ENCODE measurements around the gene UQCRH. TPM values are rescaled to one million over a fixed set of nuclear protein-coding genes. Genes with fewer than 3 reads are reported as not detected.
"Not testable (repeated sequence)": the region's sequence is repeated elsewhere in the genome, so short reads cannot be mapped to it uniquely, and the experiment has no call there.

The UQCRH gene
- total and polyA plus RNA-seq, 10 donors: 106 to 545 (median 237) TPM

DNA sequence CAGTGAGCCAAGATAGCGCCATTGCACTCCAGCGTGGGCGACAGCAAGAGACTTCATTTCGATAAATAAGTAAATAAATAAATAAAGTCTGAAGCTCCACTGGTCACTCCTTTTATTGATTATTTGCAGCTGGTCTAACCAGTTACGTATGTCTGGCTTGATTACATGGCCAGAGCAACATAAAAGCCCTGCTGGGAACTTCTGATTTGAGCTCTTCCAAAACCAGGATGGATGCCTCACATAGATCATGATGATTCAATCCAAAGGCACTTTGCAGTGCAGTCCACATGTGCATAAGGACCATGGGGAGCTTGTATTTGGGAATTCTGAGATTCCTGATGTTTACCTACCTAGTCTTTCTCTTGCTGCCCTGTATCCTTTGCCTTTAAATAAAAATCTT is 61.1 kb downstream of the UQCRH start:
- intact Hi-C loops (cut with DNase I; ENCODE audit: low total_unique reads): no loop called here

GRCh38 chr1:46365796-46366195 is 62.3 kb downstream of the UQCRH start:
- H3K27me3 ChIP-seq (replicated peaks in 1 of 7); H3K4me3 ChIP-seq; DNase-seq; intact Hi-C loops (cut with DNase I; ENCODE audit: low total_unique reads); H3K27ac ChIP-seq; H3K9me3 ChIP-seq: not testable (repeated sequence)
- Histone ChIP-seq H3K36me3 (peaks cover 0 to 85% (median 57%) of the 10 kb centered on the region in 6 donors), H3K4me1 (peaks cover 0 to 16% (median 2%) of the 10 kb centered on the region in 6 donors)
- WGBS, 5 donors: 88 to 97% (median 93%) methylated on average over 8 of the region's 8 CpGs

More for the DNA sequence above, 61.1 kb downstream of the UQCRH start:
- Histone ChIP-seq H3K27ac (no peak overlapping the region), H3K4me1 (peaks cover 0 to 4% (median under 1%) of the 10 kb centered on the region in 6 donors), H3K36me3 (peaks cover 0 to 97% (median 64%) of the 10 kb centered on the region in 6 donors), H3K27me3 (replicated peaks in 1 of 7) (no peaks in the 10 kb centered on the region), H3K4me3 (no peak overlapping the region), H3K9me3 (no peaks in the 10 kb centered on the region)
- no peak for TF ChIP-seq CTCF (IDR thresholded peaks at IDR 0.05 in 8 of 11, conservative IDR thresholded peaks at IDR 0.05 in 3 of 11)
- TF ChIP-seq POLR2A (IDR thresholded peaks at IDR 0.05): no peak
- no peak for TF ChIP-seq POLR2AphosphoS5 (IDR thresholded peaks at IDR 0.05)
- 73 to 97% (median 89%) methylated on average over 5 of the region's 5 CpGs for WGBS, 5 donors
- no peak for DNase-seq

Other genes starting within 250 kb of the UQCRH start
- gene PIK3R3, start 171.1 kb upstream of the UQCRH start, total RNA-seq: 10 to 100 TPM; 22.2 to 45.9 (median 29.1) TPM
- 1 to 10 TPM; 3.1 to 8.2 (median 7.2) TPM for gene PIK3R3, start 171.1 kb upstream of the UQCRH start, polyA plus RNA-seq
- 1 to 10 TPM in 4 of 7 donors, under 1 TPM in 1, not detected in 2; 0.85 to 3.2 (median 1.6) TPM for gene TSPAN1, start 128.6 kb upstream of the UQCRH start, total RNA-seq
- 1 to 10 TPM in 2 of 3 donors, under 1 TPM in 1; 0.96 to 2.2 (median 1.4) TPM for gene TSPAN1, start 128.6 kb upstream of the UQCRH start, polyA plus RNA-seq
- gene P3R3URF, start 127.2 kb upstream of the UQCRH start, total RNA-seq: not detected
- gene P3R3URF, start 127.2 kb upstream of the UQCRH start, polyA plus RNA-seq: not detected
- 10 to 100 TPM; 29.8 to 59.5 (median 32.8) TPM for gene POMGNT1, start 105.3 kb upstream of the UQCRH start, total RNA-seq
- gene POMGNT1, start 105.3 kb upstream of the UQCRH start, polyA plus RNA-seq: 10 to 100 TPM; 21.6 to 38.0 (median 31.3) TPM
- gene LURAP1, start 100.4 kb upstream of the UQCRH start, total RNA-seq: 10 to 100 TPM in 1 of 7 donors, 1 to 10 TPM in 6; 3.4 to 13.4 (median 3.7) TPM
- 1 to 10 TPM in 1 of 3 donors, under 1 TPM in 2; 0.73 to 2.0 (median 0.87) TPM for gene LURAP1, start 100.4 kb upstream of the UQCRH start, polyA plus RNA-seq
- gene RAD54L, start 55.9 kb upstream of the UQCRH start, total RNA-seq: 1 to 10 TPM; 2.4 to 9.2 (median 2.9) TPM
- gene RAD54L, start 55.9 kb upstream of the UQCRH start, polyA plus RNA-seq: 1 to 10 TPM; 2.9 to 4.1 (median 2.9) TPM
- 10 to 100 TPM; 38.2 to 57.2 (median 47.6) TPM for gene LRRC41, start 82 bp upstream of the UQCRH start, total RNA-seq
- 10 to 100 TPM; 13.3 to 24.3 (median 16.5) TPM for gene LRRC41, start 82 bp upstream of the UQCRH start, polyA plus RNA-seq
- 10 to 100 TPM; 24.8 to 35.2 (median 28.0) TPM for gene NSUN4, start 37.1 kb downstream of the UQCRH start, total RNA-seq
- 10 to 100 TPM in 1 of 3 donors, 1 to 10 TPM in 2; 7.2 to 14.6 (median 7.6) TPM for gene NSUN4, start 37.1 kb downstream of the UQCRH start, polyA plus RNA-seq
- gene FAAH, start 90.6 kb downstream of the UQCRH start, total RNA-seq: 10 to 100 TPM in 1 of 7 donors, 1 to 10 TPM in 6; 5.2 to 15.3 (median 7.3) TPM
- gene FAAH, start 90.6 kb downstream of the UQCRH start, polyA plus RNA-seq: 10 to 100 TPM in 1 of 3 donors, 1 to 10 TPM in 2; 5.3 to 10.5 (median 9.6) TPM
- not detected for gene DMBX1, start 186.1 kb downstream of the UQCRH start, total RNA-seq
- gene DMBX1, start 186.1 kb downstream of the UQCRH start, polyA plus RNA-seq: not detected
- gene KNCN, start 247.9 kb downstream of the UQCRH start, total RNA-seq: not detected
- gene KNCN, start 247.9 kb downstream of the UQCRH start, polyA plus RNA-seq: not detected